Loucy (cell line): Measurements from ENCODE around the gene FAM114A2.

Experiments
- EZH2phosphoT487 ChIP-seq: fragments of 200-600 bp; IDR thresholded peaks from 2 replicates; pipeline ENCODE4 v1.6.1; 2018; ENCODE audit warnings: antibody characterized with exemption, mild to moderate bottlenecking, moderate library complexity, borderline replicate concordance
- TF ChIP-seq, protein P1 (sequence below): fragments of 200-600 bp; sonication (generic); conservative IDR thresholded peaks from 2 replicates; pipeline ENCODE4 v1.5.1; 2014; ENCODE audit warnings: mild to moderate bottlenecking, antibody characterized with exemption, low read length

DNA sequence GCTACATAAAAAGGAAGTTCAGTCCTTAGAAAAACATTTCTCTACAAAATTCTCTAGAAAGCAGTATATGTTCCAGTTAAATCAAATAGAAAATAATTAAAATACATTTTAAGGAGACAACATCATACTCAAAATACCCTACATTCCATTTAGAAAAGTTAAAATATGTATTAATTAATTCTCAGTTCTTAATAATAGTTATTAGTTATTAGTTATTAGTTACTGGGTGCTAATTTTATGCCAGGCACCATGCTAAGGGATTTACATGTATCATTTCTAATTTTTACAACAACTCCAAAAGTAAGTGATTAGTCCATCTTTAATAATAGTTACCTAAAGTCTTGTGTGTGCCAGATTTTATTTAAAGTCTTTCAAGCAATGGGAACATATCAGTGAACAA is 38.0 kb downstream of the FAM114A2 start:
- TF ChIP-seq, protein P1, sequence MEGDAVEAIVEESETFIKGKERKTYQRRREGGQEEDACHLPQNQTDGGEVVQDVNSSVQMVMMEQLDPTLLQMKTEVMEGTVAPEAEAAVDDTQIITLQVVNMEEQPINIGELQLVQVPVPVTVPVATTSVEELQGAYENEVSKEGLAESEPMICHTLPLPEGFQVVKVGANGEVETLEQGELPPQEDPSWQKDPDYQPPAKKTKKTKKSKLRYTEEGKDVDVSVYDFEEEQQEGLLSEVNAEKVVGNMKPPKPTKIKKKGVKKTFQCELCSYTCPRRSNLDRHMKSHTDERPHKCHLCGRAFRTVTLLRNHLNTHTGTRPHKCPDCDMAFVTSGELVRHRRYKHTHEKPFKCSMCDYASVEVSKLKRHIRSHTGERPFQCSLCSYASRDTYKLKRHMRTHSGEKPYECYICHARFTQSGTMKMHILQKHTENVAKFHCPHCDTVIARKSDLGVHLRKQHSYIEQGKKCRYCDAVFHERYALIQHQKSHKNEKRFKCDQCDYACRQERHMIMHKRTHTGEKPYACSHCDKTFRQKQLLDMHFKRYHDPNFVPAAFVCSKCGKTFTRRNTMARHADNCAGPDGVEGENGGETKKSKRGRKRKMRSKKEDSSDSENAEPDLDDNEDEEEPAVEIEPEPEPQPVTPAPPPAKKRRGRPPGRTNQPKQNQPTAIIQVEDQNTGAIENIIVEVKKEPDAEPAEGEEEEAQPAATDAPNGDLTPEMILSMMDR = no peak
- no peak for TF ChIP-seq EZH2phosphoT487
